ENCODE results near the gene WDR33. TPM values are rescaled to one million over a fixed set of nuclear protein-coding genes. Genes with fewer than 3 reads are reported as not detected.

The WDR33 gene
- total and polyA plus RNA-seq, 2 donors (not counting 3 experiments of a cell fraction or from before 2014, with no cell fraction given) = 16.4 to 52.5 TPM

- H3K9me3 ChIP-seq (replicated peaks; ENCODE audit: control insufficient read depth, insufficient read depth, low read length) = no peaks in the 10 kb centered on the region
- no peak overlapping the region for H3K9ac ChIP-seq (replicated peaks; ENCODE audit: extremely low read depth, insufficient read depth, low read length)
- ChIA-PET POLR2A (no interaction called here), CTCF (interaction anchor here (3.9 to 5.7 kb wide), 4 partner anchors 18 to 84 kb away, joined by 37 to 151 read pairs (median 50); no protein-coding TSS in a partner anchor)
- FAIRE-seq (no peak), DNase-seq (ENCODE audit: low read depth, low spot score) (no peak)
- no peak for TF ChIP-seq GATA2 (IDR thresholded peaks at IDR 0.05; ENCODE audit: insufficient read depth, insufficient read length, low read depth, low read length)
- no peak for TF ChIP-seq POLR2AphosphoS5 (IDR thresholded peaks at IDR 0.05; ENCODE audit: insufficient read depth, low read depth, low read length)
- no peak for TF ChIP-seq FOS (IDR thresholded peaks at IDR 0.05; ENCODE audit: borderline replicate concordance, insufficient read depth, low read length)
- TF ChIP-seq MAX (IDR thresholded peaks at IDR 0.05; ENCODE audit: insufficient read depth, insufficient read length) = no peak
- TF ChIP-seq MYC (IDR thresholded peaks at IDR 0.05; ENCODE audit: low read depth, low read length) = no peak
- no peak for TF ChIP-seq JUN (IDR thresholded peaks at IDR 0.05; ENCODE audit: borderline replicate concordance, insufficient read depth, insufficient read length, low read depth)
- TF ChIP-seq EZH2 (IDR thresholded peaks at IDR 0.05; ENCODE audit: borderline replicate concordance, low read depth, low read length, severe bottlenecking) = no peak
- no peak for TF ChIP-seq CTCF (IDR thresholded peaks at IDR 0.05; ENCODE audit: extremely low read depth in 1 of 2, insufficient read depth in 1 of 2, low read depth in 1 of 2, low read length in 2 of 2)
- no peak overlapping the region for H3K4me2 ChIP-seq (ENCODE audit: insufficient read depth, low read length)
- H4K20me1 ChIP-seq (replicated peaks; ENCODE audit: control insufficient read depth, extremely low read depth, insufficient read depth, low read length) = no peaks in the 10 kb centered on the region
- no peak overlapping the region for H3K27ac ChIP-seq (ENCODE audit: insufficient read depth, low read depth, low read length)
- no peaks in the 10 kb centered on the region for H3K9me1 ChIP-seq (replicated peaks; ENCODE audit: control insufficient read depth, extremely low read depth, insufficient read depth, low read length)
- no peaks in the 10 kb centered on the region for H3K79me2 ChIP-seq (ENCODE audit: control insufficient read depth, insufficient read depth, low read length)
- peaks cover 29% of the 10 kb centered on the region for H3K4me1 ChIP-seq (ENCODE audit: control insufficient read depth, extremely low read depth, insufficient read depth, low read length)
- H2AFZ ChIP-seq (ENCODE audit: low read depth, low read length) = no peak overlapping the region
- H3K27me3 ChIP-seq (ENCODE audit: control insufficient read depth in 2 of 2, insufficient read depth in 2 of 2, low read length in 2 of 2) = no peaks in the 10 kb centered on the region
- no TSS peak for BruUV-seq (replicated peaks)
- intact Hi-C loops (cut with micrococcal nuclease) = no loop called here
- H3K36me3 ChIP-seq (ENCODE audit: control insufficient read depth in 2 of 2, extremely low read depth in 1 of 2, insufficient read depth in 2 of 2, low read length in 2 of 2) = no peaks in the 10 kb centered on the region
- H3K4me3 ChIP-seq (replicated peaks in 1 of 3; ENCODE audit: insufficient read depth in 1 of 3, low read depth in 1 of 3, low read length in 3 of 3) = no peak overlapping the region
- dilution Hi-C loops (cut with MboI; ENCODE audit: extremely low pct_ligation_motif_present, low sequenced_read_pairs) = no loop called here
Measured at GRCh38 chr2:127676906-127677305, 134.1 kb downstream of the WDR33 start.

Data from endothelial cell of umbilical vein (primary cell).